ENCODE measurements around the gene SLC25A42. TPM values are rescaled to one million over a fixed set of nuclear protein-coding genes. Genes with fewer than 3 reads are reported as not detected.

The SLC25A42 gene
- total and polyA plus RNA-seq, 2 of the 4 experiments (the other 2 are of a cell fraction) = 2.0 to 9.9 TPM

DNA sequence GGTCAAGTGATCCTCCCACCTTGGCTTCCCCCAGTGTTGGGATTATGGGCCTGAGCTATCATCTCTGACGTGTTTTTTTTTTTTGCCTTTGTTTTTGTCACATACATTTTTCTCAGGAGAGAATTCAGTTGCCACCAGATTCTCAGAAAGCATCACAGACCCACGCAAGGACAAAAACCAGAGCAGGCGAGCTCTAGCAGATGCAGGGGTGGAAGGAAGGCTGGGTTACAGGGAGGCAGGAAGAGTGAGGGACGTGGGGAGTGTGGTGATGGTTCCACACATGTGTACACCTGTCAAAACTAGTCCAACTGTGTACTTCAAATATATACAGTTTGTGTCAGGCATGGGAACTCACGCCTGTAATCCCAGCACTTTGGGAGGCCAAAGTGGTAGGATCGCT lies 70.2 kb downstream of the SLC25A42 start:
- Histone ChIP-seq H3K56ac (ENCODE audit: extremely low read depth, insufficient read depth, low read length) (no peak overlapping the region), H2AK5ac (ENCODE audit: low read depth, low read length) (no peak overlapping the region), H3K9me3 (ENCODE audit: control insufficient read depth, insufficient read depth, low read length) (peaks cover 11% of the 10 kb centered on the region), H4K20me1 (ENCODE audit: insufficient read depth, low read length) (peaks cover 7% of the 10 kb centered on the region), H2BK120ac (ENCODE audit: low read depth, low read length) (no peak overlapping the region), H3K27me3 (ENCODE audit: control insufficient read depth, insufficient read depth, low read length) (no peaks in the 10 kb centered on the region), H3K23ac (ENCODE audit: low read depth, low read length) (no peak overlapping the region), H3K18ac (ENCODE audit: low read depth, low read length) (no peak overlapping the region), H2BK5ac (ENCODE audit: low read depth, low read length, poor library complexity, severe bottlenecking) (no peak overlapping the region), H3K9ac (ENCODE audit: low read depth, low read length) (no peak overlapping the region), H4K8ac (ENCODE audit: low read depth in 2 of 2, low read length in 2 of 2) (no peak overlapping the region), H3K36me3 (ENCODE audit: control insufficient read depth, insufficient read depth, low read length) (peaks cover 6% of the 10 kb centered on the region), H3K14ac (replicated peaks; ENCODE audit: low read depth, low read length) (no peak overlapping the region), H2AK9ac (replicated peaks; ENCODE audit: low read depth, low read length, poor library complexity) (no peak overlapping the region), H3K4me2 (ENCODE audit: low read depth, low read length) (no peak overlapping the region), H2BK20ac (ENCODE audit: low read depth, low read length) (no peak overlapping the region), H3K4me3 (ENCODE audit: insufficient read depth, low read depth, low read length) (no peak overlapping the region), H3K4me1 (ENCODE audit: control insufficient read depth, insufficient read depth, low read length) (peaks cover 6% of the 10 kb centered on the region; the same call in 1 of the 2 replicates), H3K4ac (ENCODE audit: low read depth, low read length) (no peak overlapping the region), H3K9me1 (ENCODE audit: insufficient read depth, low read length) (no peaks in the 10 kb centered on the region), H4K5ac (ENCODE audit: low read depth, low read length) (no peak overlapping the region), H2BK15ac (ENCODE audit: low read depth, low read length) (no peak overlapping the region), H3K79me1 (ENCODE audit: low read depth in 1 of 2, low read length in 2 of 2) (peaks cover 8 to 22% of the 10 kb centered on the region in 2 experiments; a peak in 3 of 4 replicates), H4K91ac (ENCODE audit: insufficient read depth, low read depth, low read length) (no peak overlapping the region), H2AFZ (replicated peaks; ENCODE audit: low read length, poor library complexity) (no peak overlapping the region), H3K27ac (ENCODE audit: insufficient read depth, low read length) (no peak overlapping the region)
- dilution Hi-C loops (cut with HindIII; ENCODE audit: low sequenced_read_pairs, unreplicated experiment) (no loop called here), intact Hi-C loops (cut with micrococcal nuclease) (no loop called here), in situ Hi-C loops (cut with MboI; ENCODE audit: low sequenced_read_pairs) (no loop called here)
- ATAC-seq (ENCODE audit: low read depth) (no peak), DNase-seq (no peak)
- CTCF ChIA-PET = interaction anchor here (0.7 kb wide), 1 partner anchor 13 kb away, joined by 4 read pairs; no protein-coding TSS in a partner anchor
- POLR2A ChIA-PET (ENCODE audit: unreplicated experiment) = no interaction called here
- WGBS, 2 experiments (ENCODE audit: extremely low coverage in 2 of 2, insufficient read length in 1 of 2) = no CpG with 5 or more reads among the region's 6 CpGs
- no peak for TF ChIP-seq CEBPB (IDR thresholded peaks at IDR 0.05; ENCODE audit: low read depth, low read length)
- BruUV-seq (replicated peaks) = no TSS peak
